ENCODE measurements around the gene METTL13.

- TF ChIP-seq CTCF (optimal IDR thresholded peaks at IDR 0.05 in 1 of 3, IDR thresholded peaks at IDR 0.05 in 1 of 3, conservative IDR thresholded peaks at IDR 0.05 in 1 of 3; ENCODE audit: extremely low read depth in 1 of 3, insufficient read depth in 2 of 3, low read length in 3 of 3) (no peak), EZH2 (IDR thresholded peaks at IDR 0.05; ENCODE audit: low read length) (no peak)
These were observed 19.3 kb upstream of the METTL13 start for GRCh38 chr1:171762143-171762563.
